HG02763 (cell line): Measurements from ENCODE around the gene SUSD2.
"Not testable (repeated sequence)": the region's sequence is repeated elsewhere in the genome, so short reads cannot be mapped to it uniquely, and the experiment has no call there.

Experiments used
- ATAC-seq: cut with Tn5 transposase; IDR thresholded peaks from one replicate; pipeline ENCODE4 v1.9.1; 2021; ENCODE audit warnings: mild to moderate bottlenecking, moderate library complexity; ENCODE audit not compliant: unreplicated experiment

SUSD2 gene

DNA sequence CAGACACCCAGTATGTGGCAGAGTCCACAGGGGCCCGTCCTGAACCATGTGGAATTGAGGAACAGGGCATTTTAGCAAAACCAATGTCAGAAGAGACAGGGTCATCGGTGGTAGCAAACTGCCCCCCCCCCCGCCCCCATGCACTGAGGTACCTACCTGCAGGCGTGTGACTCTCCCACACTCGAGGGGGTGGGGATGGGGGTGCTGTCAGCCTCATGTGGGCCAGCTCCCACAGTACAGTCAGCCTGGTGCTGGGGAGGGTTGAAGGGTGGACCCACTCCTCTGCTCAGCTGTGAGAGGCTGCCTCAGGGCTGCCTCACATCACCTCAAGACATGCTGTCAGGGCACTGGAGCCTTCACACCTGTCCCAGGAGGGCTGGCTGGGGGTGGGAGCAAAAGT is 10.7 kb upstream of the SUSD2 start:
- ATAC-seq = no peak

DNA sequence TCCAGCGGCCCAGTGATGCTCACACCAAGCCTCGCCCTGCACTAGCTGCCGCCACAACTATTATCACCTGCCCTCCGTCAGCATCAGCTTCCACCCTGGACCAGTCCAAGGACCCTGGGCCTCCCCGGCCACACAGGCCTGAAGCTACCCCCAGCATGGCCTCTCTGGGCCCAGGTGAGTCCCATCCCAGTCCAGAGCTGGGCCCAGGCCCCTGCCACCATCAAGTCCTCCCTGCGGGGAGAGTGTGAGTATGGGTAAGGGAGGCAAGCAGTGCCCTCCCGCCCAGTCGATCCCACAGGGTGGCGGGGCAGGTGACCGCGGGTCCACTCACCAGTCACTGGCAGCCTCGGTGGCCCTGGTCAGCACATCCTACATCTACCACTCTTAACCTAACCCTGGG is 9.5 kb upstream of the SUSD2 start:
- no peak for ATAC-seq

DNA sequence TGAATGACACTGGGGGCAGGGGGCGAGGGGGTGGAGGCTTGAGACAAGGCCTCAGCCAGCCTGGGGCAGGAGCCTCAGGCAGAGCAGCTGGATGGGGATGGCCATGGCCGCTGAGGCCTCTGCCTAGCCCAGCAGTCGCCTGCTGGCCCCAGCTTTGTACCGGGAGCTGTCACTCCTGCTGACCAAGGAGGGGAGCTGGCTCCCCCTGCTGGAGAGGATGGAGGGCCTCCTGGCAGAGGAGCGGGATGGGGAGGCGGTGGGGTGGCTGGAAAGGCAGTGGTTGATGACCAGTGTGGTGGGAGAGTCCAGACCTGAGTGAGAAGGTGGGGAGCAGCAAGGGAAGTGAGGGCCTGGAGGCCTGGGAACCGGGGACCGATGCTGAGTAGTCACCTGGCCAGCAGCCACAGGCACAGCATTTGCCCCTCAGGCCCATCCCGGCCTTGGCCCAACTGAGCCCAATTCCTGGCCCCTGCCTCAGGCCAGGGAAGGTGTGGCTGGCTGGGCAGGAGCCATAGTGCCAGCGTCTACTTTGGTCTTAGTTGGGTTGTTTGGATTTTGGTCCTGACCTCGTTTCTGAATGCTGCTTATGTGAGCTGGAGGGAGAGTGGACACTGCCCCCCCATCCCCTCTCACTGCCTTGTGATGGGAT is 6.0 kb upstream of the SUSD2 start:
- ATAC-seq = no peak

DNA sequence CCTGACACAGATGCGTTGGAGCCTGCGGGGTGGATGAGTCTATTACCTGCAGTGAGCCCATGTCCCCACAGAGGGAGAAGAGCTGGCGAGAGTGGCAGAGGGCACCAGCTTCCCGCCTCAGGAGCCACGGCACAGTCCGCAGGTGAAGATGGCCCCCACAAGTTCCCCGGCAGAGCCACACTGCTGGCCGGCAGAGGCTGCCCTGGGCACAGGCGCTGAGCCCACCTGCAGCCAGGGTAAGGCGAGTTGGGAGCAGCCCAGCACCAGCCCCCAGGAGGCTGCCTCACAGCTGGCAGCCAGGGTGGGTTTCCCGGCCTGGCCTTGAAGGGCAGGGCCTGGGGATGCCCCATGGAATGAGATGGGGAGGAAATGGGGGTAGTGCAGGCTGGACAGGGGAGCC is 5.2 kb upstream of the SUSD2 start:
- no peak for ATAC-seq

DNA sequence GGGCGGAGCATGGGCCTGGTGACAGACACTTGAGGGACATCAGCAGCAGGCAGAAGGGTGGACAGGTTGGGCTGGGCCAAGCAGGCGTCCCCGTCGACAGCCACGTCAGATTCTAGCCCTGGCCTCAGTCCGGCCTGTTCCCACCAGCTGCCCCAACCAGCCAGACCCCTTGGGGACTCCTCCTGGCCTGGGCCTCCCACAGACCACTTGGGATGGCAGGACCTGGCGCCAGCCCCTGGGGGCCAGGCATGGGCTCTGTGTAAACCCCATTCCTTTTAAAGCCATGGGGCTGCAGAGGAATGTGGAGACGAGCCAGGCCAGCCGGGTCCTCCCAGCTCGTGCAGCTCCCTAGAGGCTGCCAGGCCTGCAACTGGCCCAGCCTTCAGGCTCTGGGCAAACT is 4.7 kb upstream of the SUSD2 start:
- ATAC-seq = no peak

DNA sequence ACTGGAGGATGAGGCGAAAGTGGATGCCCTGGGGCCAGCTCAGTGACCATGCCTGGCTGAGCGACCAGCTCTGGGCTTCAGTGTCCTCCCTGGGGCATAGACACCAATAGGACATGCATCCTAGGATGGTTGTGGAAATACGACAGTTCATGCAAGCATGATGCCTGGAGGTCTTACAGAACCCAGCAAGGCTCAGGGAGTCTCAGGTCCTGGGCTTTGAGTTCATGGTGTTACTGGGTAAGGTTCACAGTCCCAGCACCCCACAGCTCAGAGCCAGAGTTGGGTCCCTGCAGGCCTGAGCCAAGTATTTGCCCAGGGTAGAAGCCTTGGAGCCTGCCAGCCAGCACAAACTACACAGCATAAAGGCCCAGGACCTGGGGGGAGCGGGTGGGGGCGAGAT is 4.2 kb upstream of the SUSD2 start:
- no peak for ATAC-seq

DNA sequence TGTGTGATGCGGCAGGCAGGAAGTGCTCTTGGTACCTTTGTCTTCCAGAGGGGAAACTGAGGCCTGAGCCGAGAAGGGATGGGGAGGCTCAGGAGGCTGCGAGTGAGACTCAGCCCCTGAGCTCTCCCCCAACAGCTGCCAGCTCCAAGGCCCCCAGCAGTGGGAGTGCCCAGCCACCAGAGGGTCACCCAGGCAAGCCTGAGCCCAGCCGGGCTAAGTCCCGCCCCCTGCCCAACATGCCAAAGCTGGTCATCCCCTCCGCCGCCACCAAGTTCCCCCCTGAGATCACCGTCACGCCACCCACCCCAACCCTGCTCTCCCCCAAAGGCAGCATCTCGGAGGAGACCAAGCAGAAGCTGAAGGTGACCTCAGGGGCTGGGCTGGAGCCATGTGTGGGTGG is 3.8 kb upstream of the SUSD2 start:
- no peak for ATAC-seq

DNA sequence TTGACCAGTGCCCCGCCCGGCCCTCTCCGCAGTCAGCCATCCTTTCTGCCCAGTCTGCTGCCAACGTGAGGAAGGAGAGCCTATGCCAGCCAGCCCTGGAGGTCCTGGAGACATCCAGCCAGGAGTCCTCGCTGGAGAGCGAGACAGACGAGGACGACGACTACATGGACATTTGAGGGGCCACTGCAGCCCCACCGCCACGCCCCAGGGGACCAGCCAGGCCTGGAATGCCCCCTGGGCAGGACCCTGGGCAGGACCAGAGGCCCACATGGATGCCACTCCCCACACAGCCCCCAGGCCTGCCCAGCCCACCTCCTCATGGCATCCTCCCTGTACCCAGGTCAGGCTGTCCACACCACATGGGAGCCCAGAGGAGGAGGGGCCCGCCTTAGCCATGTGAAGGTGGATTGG is 3.3 kb upstream of the SUSD2 start:
- ATAC-seq = no peak

DNA sequence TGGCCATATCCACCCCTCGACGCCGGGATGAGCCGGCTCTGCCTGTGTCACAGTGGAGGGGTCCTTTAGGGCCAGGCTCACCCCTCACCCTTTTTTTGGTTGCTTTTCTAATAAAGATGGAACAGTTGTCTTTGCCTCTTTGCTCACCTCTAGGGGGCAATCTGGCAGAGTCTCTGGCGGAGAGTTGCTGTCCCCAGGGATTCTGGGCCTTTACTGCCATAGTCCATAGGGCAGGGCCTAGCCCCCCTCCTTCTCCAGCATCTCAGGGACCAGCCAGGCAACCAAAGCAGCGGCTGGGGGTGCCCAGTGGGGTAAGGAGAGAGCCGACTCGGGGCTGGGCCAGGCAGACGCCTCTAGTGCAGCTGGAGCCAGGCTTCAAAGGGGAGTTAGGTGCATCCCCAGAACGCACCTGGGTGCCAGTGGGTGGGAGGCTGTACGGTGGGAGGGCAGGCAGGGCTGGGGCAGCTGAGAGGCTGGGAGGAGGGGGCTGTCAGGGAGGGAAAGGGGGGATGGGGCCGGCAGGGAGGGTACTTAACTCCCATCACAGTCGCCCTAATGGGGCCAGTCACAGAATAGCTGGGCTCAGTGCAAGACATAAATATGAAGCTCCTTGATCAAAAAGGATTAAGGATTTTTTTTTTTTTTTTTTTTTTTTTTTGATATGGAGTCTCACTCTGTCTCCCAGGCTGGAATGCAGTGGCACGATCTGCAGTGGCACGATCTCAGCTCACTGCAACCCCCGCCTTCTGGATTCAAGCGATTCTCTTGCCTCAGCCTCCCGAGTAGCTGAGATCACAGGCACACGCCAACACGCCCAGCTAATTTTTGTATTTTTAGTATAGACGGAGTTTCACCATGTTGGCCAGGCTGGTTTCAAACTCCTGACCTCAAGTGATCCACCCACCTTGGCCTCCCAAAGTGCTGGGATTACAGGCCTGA is 2.5 kb upstream of the SUSD2 start:
- ATAC-seq = no peak

DNA sequence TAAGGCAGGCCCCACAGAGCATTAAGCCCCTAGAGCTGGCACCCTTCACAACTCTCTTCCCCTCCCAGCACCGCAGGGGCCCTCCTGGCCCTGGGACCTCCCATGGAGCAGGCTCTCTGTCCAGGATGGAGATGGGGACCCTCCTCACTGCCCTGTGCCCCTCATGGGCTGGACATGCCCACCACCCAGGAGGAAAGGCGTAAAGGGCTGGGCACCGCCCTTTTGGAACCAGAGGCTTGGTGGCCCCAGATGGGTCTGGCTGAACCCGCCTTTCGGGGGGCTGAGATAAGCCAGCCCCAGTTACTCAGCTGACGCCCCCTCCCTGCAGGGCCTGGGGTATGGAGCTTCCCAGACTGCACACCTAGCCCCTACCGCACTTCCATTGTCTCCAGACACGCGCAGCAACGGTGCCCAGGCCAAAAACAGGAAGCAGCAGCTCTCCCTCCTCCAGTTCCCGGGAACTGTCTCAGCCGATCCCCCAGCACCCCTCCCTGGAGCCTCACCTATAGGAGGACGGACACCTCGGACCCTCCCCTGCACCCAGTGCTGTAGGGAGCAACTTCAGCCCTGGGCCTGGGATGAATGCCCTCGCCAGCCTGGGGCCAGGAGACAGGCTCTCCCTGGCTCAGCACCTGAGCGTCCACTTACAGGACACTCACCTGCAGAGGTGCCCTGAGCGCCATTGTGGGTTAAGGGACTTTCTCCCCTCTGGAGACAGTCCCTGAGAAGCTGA is 1.6 kb upstream of the SUSD2 start:
- ATAC-seq = no peak

DNA sequence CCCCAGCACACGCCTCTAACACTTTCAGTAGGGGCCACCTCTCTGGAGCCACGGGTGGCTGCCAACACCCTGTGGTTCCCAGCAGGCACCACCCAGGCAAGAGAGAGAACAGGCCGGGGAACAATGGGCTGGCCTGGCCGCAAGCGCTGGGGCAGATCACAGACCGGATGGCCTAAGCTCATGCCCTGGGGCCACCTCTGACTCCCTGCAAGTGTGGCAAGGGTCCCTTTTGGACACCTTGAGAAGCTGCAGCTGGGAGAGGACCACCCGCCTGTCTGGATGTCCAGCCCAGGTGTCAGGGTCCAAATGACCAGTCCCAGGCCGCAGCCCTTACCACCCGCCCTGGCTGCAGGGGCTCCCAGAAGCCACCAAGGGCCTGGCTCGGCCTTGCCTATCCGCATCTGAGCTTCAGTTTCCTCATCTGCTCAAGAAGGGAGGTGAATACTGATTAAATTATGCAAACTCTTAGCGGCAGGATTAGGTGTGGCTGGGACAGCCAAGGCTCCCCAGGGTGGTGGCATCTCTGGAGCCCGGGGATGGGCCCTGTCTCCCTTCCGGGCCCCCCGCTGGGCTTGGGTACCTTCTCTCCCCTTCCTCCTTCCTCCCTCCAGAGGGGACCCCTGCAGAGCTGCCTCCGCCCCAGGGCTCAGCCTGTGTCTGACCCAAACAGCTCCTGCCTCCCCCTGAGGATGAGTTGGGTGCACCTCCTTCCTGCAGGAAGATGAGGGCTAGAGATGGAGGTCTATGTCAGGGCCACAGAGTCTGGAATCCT is 785 bp upstream of the SUSD2 start:
- ATAC-seq = no peak

DNA sequence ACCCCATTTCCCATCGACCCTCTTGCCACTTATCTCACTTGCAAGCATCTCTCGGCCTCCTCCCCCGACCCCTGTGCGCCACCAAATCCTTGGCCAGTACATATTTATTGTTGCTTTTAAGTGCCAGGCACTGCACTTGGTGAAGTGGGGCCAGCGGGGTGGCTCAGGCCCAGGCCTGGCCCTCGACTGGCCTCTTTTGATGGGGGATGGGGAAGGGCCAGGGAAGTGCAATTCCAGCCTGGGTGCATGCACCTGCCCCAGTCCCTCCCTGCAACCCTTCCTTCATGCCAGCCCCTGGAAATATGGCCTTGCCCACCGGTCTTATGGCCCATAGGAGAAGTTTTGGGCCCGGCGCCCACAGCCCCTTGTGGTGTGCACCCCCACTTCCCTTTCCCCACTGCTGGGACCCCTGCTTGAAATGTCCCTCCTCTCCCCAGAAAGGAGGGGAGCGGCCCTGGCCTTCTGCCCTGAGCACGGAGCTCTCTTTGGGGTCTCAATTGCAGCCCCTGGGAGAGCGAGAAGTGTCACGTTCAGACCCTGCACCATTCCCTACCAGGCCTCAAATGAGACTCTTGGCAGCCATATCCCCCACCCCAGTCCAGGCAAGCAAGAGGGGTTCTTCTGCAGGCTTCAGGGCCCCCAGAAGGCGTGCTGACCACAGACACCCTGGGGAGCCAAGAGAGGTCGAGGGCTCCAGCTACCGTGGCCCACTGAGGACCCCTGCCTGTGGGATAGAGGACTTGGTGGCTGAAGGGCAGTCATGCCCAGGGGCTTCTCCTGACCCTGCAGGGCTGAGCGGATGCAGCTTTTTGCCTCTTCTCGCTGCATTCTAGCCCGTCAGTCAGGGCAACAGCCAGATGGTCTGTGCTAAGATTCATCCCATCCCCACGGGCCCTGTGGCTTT is 961 bp downstream of the SUSD2 start:
- ATAC-seq = no peak

DNA sequence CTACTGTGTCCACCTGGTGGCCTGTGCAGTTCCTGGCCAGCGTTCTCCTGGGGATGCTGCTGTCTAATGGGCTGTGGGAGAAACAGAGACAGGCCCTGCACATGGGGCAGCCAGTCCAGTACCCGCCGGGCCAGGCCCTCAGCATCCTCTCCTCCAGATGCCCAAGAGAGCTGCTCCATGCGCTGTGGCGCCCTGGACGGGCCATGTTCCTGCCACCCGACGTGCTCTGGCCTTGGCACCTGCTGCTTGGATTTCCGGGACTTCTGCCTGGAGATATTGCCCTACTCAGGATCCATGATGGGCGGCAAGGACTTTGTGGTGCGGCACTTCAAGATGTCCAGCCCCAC is 1.6 kb downstream of the SUSD2 start:
- ATAC-seq = not testable (repeated sequence)

DNA sequence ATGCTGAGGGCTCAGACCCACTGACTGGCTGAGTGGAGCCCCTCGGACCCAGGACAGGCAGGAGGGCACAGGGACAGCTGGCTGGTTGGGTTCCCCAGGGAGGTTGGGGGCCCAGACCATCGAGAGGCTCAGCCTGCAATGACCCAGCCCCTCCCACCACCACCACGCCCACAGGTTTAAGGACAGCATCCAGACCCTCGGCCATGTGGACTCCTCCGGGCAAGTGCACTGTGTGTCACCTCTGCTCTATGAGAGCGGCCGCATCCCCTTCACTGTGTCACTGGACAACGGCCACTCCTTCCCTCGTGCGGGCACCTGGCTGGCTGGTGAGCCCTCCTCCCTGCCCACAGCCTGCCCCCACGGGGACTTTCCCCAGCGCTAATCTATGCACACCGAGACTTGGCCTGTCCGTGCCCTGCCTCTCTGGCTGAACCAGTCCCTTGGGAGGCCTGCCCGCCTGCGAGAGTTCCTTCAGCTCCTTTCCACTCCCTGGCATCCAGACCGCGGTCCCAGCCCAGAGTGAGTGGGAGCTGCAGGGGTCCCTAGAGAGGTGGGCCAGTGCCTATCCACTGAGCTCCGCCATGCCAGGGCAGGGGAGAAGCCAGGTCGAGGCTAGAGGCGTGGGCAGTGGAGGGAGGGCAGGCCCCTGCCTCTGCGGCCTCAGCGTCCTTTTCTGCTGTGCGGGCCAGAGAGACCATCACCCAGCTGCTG is 2.2 kb downstream of the SUSD2 start:
- no peak for ATAC-seq

DNA sequence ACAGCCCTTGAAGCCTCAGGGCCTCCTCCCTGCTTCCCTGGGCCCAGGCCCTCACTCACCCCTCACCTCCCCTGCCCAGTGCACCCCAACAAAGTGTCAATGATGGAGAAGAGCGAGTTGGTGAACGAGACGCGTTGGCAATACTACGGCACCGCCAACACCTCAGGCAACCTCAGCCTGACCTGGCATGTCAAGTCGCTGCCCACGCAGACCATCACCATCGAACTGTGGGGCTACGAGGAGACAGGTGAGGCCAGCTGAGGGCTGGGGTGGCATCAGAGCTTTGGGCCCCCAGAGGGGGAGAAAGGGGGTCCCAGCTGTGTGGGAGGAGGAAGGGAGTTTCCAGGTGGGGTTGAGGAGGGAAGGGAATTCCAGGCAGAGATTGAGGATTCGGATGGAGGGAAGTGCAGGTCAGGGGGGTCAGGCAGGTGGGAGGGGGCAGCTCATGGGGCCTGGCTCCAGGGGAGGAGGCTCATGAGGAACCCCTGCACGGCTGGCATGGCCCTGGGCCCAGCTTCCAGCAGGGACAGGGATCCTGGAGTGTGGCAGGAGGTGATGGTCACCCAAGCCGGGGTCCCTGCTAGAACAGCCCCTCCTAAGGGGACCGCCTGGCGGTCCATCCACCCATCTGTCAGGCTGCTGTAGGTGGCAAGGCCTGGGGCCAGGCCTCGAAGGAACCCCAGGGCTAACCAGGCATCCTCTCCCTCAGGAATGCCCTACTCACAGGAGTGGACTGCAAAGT is 2.9 kb downstream of the SUSD2 start:
- ATAC-seq = no peak

DNA sequence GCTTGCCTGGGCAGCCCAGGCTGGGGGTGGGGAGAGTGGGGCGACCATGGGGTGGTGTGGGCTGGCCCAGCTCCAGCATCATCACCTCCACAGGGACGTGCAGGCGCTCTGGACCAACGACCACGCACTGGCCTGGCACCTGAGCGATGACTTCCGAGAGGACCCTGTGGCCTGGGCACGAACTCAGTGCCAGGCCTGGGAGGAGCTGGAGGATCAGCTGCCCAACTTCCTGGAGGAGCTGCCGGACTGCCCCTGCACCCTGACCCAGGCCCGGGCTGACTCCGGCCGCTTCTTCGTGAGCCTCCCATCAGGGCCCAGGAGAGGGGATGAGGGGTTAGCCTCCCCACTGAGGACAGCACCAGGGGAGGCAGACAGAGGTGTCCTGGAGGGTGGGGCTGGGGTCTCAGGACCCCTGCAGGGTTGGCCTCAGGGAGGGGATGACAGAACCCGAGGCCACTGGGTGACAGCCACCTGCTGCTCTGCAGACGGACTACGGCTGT is 3.8 kb downstream of the SUSD2 start:
- no peak for ATAC-seq

DNA sequence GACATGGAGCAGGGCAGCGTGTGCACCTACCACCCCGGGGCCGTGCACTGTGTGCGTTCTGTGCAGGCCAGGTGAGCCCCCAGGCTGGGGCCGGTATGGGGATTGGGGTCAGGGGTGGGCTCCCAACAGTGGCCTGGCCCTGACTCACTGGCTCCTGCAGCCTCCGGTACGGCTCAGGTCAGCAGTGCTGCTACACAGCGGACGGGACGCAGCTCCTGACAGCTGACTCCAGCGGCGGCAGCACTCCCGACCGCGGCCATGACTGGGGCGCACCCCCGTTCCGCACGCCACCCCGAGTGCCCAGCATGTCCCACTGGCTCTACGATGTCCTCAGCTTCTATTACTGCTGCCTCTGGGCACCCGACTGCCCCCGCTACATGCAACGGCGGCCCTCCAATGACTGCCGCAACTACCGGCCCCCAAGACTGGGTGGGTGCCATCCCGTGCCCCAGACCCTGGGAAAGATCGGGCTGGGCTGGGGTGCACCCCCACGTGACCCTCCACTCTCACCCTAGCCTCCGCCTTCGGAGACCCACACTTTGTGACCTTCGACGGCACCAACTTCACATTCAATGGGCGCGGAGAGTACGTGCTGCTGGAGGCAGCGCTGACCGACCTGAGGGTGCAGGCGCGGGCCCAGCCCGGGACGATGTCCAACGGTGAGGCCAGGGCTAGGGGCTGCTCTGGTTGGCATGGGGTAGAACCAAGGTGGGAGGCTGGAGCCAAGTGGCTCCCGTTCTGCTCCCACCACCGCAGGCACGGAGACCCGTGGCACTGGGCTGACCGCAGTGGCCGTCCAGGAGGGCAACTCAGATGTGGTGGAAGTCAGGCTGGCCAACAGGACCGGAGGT is 4.4 kb downstream of the SUSD2 start:
- ATAC-seq = no peak

DNA sequence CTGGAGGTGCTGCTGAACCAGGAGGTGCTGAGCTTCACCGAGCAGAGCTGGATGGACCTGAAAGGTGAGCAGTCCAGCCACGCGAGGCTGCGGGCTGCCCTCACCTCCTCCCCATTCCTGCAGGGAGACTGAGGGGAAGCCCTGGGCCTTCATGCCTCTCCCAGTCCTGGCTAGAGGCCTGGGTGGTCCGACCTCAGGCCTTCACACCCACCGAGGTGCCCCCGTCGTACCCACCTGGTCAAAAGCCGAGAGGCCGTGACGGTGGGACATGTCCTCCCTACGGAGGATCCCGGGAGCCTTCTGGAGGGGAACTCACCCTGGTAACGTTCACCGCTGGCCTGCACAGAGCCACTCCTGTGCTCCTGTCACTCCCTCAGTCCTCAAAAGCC is 5.1 kb downstream of the SUSD2 start:
- ATAC-seq = no peak
